Brain microvascular endothelial cell (primary cell): ENCODE data around the gene SLC6A19.

Experiments
- DNase-seq: peaks from one replicate; pipeline ENCODE4 v3.0.0-alpha.2; 2020
- H3K27ac ChIP-seq: fragments of 250-450 bp; sonication (Bioruptor Pico); 2 replicates; pipeline ENCODE4 v1.5.1; 2020; ENCODE audit warnings: mild to moderate bottlenecking, moderate library complexity
- H3K27me3 ChIP-seq: fragments of 250-450 bp; sonication (Bioruptor Pico); replicated peaks from 2 replicates; pipeline ENCODE4 v1.5.1; 2020; ENCODE audit warnings: mild to moderate bottlenecking
- H3K36me3 ChIP-seq: fragments of 250-450 bp; sonication (Bioruptor Pico); replicated peaks from 2 replicates; pipeline ENCODE4 v1.5.1; 2020; ENCODE audit warnings: mild to moderate bottlenecking
- H3K4me3 ChIP-seq: 2 replicates; pipeline ENCODE4 v1.5.1; 2011; ENCODE audit warnings: low read depth, mild to moderate bottlenecking, control low read depth, low read length, moderate library complexity
- in situ Hi-C: cut with HindIII; loops from 2 replicates; pipeline ENCODE4 v1.10.0; 2017; ENCODE audit warnings: low sequenced_read_pairs, low pct_ligation_motif_present
- TF ChIP-seq, protein P1 (sequence below): IDR thresholded peaks from 2 replicates; pipeline ENCODE4 v1.5.1; 2011; ENCODE audit warnings: low read depth, mild to moderate bottlenecking, moderate library complexity, low read length, control low read depth, inconsistent platforms; ENCODE audit errors: missing control alignments

SLC6A19 gene

GRCh38 chr5:1201327-1202025 lies at the start of gene SLC6A19:
Gene SLC6A19 (plus strand): TSS chr5:1201595. CDS start chr5:1201651, 56 bp downstream.
- Histone ChIP-seq H3K4me3 (no peak within 1 kb of the TSS), H3K27ac (no peak within 1 kb of the TSS), H3K27me3 (peaks cover 22% of the 10 kb centered on the region), H3K36me3 (no peaks in the 10 kb centered on the region)
- TF ChIP-seq, protein P1, sequence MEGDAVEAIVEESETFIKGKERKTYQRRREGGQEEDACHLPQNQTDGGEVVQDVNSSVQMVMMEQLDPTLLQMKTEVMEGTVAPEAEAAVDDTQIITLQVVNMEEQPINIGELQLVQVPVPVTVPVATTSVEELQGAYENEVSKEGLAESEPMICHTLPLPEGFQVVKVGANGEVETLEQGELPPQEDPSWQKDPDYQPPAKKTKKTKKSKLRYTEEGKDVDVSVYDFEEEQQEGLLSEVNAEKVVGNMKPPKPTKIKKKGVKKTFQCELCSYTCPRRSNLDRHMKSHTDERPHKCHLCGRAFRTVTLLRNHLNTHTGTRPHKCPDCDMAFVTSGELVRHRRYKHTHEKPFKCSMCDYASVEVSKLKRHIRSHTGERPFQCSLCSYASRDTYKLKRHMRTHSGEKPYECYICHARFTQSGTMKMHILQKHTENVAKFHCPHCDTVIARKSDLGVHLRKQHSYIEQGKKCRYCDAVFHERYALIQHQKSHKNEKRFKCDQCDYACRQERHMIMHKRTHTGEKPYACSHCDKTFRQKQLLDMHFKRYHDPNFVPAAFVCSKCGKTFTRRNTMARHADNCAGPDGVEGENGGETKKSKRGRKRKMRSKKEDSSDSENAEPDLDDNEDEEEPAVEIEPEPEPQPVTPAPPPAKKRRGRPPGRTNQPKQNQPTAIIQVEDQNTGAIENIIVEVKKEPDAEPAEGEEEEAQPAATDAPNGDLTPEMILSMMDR: no peak
- in situ Hi-C loops: loop anchor here (25.0 kb wide), 1 partner anchor 111 kb away; no protein-coding TSS in a partner anchor
- DNase-seq: no peak

DNA sequence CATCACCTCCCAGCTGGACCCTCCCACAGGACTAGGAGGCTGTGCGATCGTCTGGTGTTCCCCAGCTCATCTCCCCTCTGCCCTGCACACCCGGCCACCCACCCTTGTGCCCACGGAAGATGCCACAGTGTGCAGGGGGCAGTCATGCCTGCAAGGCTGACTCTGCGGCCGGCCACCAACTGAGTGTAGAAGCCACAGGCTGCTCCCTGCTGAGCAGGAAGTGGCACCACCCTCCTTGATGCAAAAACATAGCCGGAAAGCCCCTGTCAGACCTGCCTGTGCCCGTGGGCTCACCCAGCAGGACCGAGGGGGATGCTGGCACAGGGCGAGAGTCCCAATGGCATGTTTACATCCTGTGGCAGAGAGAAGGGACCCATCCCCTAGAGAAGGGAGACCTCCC lies 49.2 kb upstream of the SLC6A19 start:
- TF ChIP-seq, protein P1: no peak

DNA sequence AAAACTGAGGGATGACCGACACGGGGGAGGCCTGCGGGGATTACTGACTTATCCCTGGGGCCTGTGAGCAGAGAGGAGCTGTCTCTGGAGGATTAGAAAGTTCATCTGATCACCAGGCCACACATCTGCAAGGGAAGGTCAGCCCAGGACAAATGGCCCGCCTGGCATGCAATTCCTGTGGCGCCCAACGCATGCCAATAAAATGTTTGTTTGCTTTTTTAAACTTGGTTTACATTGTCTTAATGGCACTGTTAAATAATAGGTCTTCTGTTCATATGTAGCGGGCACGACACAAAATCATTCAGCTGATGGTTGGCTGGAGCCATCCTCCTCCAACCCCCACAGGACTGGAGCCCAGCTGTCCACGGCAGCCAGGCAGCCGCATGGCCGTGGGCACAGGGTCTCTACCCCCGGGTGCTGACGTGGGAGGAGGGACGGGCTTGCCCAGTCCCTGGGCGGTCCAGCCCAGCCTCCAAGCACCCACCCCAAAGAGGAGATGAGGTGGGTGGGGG lies 48.6 kb upstream of the SLC6A19 start:
- H3K27me3 ChIP-seq: peaks cover 30% of the 10 kb centered on the region
- H3K36me3 ChIP-seq: no peaks in the 10 kb centered on the region
- H3K27ac ChIP-seq: no peak overlapping the region
- no peak overlapping the region for H3K4me3 ChIP-seq
- in situ Hi-C loops: loop anchor here (25.0 kb wide), 1 partner anchor 216 kb away; no protein-coding TSS in a partner anchor
- DNase-seq: no peak
- TF ChIP-seq, protein P1: no peak

More for the DNA sequence above, 49.2 kb upstream of the SLC6A19 start:
- H3K27me3 ChIP-seq: peaks cover 30% of the 10 kb centered on the region
- H3K27ac ChIP-seq: no peak overlapping the region
- in situ Hi-C loops: loop anchor here (25.0 kb wide), 1 partner anchor 215 kb away; no protein-coding TSS in a partner anchor
- H3K4me3 ChIP-seq: no peak overlapping the region
- H3K36me3 ChIP-seq: no peaks in the 10 kb centered on the region
- no peak for DNase-seq

- no peak overlapping the region for H3K27ac ChIP-seq
- H3K36me3 ChIP-seq: no peaks in the 10 kb centered on the region
- peaks cover 30% of the 10 kb centered on the region for H3K27me3 ChIP-seq
- H3K4me3 ChIP-seq: no peak overlapping the region
- TF ChIP-seq, protein P1: no peak
- in situ Hi-C loops: loop anchor here (25.0 kb wide), 1 partner anchor 216 kb away; no protein-coding TSS in a partner anchor
- DNase-seq: no peak
These were observed 48.0 kb upstream of the SLC6A19 start for GRCh38 chr5:1153428-1153827.

DNA sequence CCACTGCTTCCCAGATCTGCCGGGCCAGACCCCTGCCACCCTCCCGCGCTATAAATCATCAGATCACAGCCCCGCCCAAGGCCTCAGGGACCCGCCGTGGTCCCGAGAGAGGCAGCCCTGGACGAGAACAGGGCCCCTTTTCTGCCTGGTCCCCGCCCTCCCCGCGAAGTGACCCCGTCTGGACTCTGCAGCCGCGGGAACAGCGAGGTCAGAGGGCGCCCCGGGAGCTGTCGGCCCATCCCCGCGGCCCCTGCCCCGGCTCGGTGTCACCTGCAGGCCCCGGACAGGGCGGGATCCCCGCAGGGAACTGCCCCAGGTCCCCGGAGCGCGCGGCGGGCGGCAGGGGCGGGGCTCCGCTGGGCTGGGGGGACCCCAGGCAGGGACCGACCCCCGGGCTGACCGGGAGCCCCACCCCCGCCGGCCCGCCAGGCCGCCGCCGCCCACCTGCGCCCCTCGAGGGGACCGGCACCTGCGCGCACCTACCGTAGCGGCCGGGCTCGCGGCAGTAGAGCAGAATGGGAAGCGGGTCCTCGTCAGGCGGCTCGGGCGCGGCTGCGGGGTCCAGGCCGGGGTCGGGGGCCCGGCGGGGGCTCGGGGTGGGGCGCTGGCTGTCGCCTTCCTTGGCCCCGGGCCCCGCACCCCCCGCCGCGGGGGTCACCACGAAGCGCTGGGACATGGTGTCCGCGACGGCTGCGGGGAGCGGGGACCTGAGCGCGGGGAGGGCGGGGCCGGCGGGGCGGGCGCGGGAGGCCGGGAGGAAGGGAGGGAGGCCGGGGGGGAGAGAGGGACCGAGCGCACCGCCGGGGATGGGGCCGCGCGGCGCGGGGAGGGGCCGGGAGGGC lies 46.0 kb upstream of the SLC6A19 start:
- DNase-seq: no peak
- Histone ChIP-seq H3K36me3 (no peaks in the 10 kb centered on the region), H3K4me3 (no peak overlapping the region), H3K27ac (no peak overlapping the region), H3K27me3 (peaks cover 31% of the 10 kb centered on the region)
- TF ChIP-seq, protein P1: no peak
- in situ Hi-C loops: loop anchor here (25.0 kb wide), 1 partner anchor 218 kb away; no protein-coding TSS in a partner anchor
